Adrenal gland (tissue), 12 donors: Measurements from ENCODE around the gene SPATC1L. TPM values are rescaled to one million over a fixed set of nuclear protein-coding genes. Genes with fewer than 3 reads are reported as not detected.
A peak's percentile ranks its signal among the peaks of the same experiment; 100 is the strongest.
"Not testable (repeated sequence)": the region's sequence is repeated elsewhere in the genome, so short reads cannot be mapped to it uniquely, and the experiment has no call there.

Source experiments
- DNase-seq, 7 donors: peaks; one replicate each; pipeline ENCODE4 v3.0.0-alpha.2; 2019 to 2020
- H3K27ac ChIP-seq, 5 donors: fragments of 200-600 bp; sonication (generic) in 4 of 5; 1 replicate in 3 of 5; 2 replicates in 2 of 5; pipeline versions ENCODE4 v1.5.1 to v1.8.0; 2016 to 2020; ENCODE audit warnings: mild to moderate bottlenecking in 1 of 5
- H3K27me3 ChIP-seq: fragments of 200-600 bp; 2 replicates; pipeline ENCODE4 v1.8.0; 2021
- H3K36me3 ChIP-seq, 2 donors: fragments of 200-600 bp; replicated peaks in 1 of 2; 1 replicate in 1 of 2; 2 replicates in 1 of 2; pipeline versions ENCODE4 v1.5.1 to v1.8.0; 2018 to 2022
- H3K4me1 ChIP-seq, 2 donors: fragments of 200-600 bp; replicated peaks in 1 of 2; 1 replicate in 1 of 2; 2 replicates in 1 of 2; pipeline versions ENCODE4 v1.5.1 to v1.8.0; 2018 to 2021
- H3K4me3 ChIP-seq, 4 donors: fragments of 200-600 bp; sonication (generic) in 3 of 4; one replicate each; pipeline ENCODE4 v1.5.1; 2016 to 2018
- H3K9me3 ChIP-seq, 3 donors: fragments of 200-600 bp; sonication (generic) in 1 of 3; replicated peaks in 1 of 3; 1 replicate in 2 of 3; 2 replicates in 1 of 3; pipeline versions ENCODE4 v1.5.1 to v1.8.0; 2016 to 2021
- POLR2A ChIP-seq, 2 donors: fragments of 450-650 bp; IDR thresholded peaks; one replicate each; pipeline ENCODE4 v1.6.1; 2017; ENCODE audit warnings: antibody characterized with exemption in 2 of 2, mild to moderate bottlenecking in 2 of 2, moderate library complexity in 1 of 2
- WGBS, 4 donors: extraction: QIAGEN DNeasy Blood & Tissue Kit in 2 of 4; methylation state at CpG; one replicate each; pipeline versions ENCODE4 v1.1.5 to v1.1.7; 2013 to 2017; 5-methylcytosine and 5-hydroxymethylcytosine counted together
- intact Hi-C, 2 donors: fragments of 100-400 bp; cut with DNase I; formaldehyde crosslinking; loops; one replicate each; pipeline versions ENCODE4 v1.14.1 to v1.15.0; 2022 to 2023
- polyA plus RNA-seq, 3 donors: library from polyadenylated mRNA; stranded (reverse); fragments of 200-250 nt in 2 of 3; fragments of 350-450 nt in 1 of 3; fragmentation: Illumina TruSeq in 1 of 3; extraction: RNeasy Lipid Tissue Mini Kit (QIAGEN cat#74804) in 1 of 3; gene quantifications; one replicate each; pipeline ENCODE4 v1.2.3, GENCODE V29; 2013 to 2014
- total RNA-seq, 9 donors: library from RNA; depleted of rRNA in 4 of 9; stranded (reverse); fragments of >200 nt in 4 of 9; fragments of 120-200 nt in 1 of 9; fragmentation: NEBNext Ultra II Directional in 1 of 9; extraction: Animal tissue kit (Norgen Biotek cat#: 25700) in 1 of 9; gene quantifications; one replicate each; pipeline versions ENCODE4 v1.1.0 to v1.2.4, GENCODE V29; 2013 to 2023
- TF ChIP-seq, protein P1 (sequence below), 6 experiments: fragments of 450-650 bp in 4 of 6; fragments of 200-600 bp in 2 of 6; sonication (generic) in 1 of 6; IDR thresholded peaks; 1 replicate in 5 of 6; 2 replicates in 1 of 6; pipeline versions ENCODE4 v1.5.1 to v1.8.0; 2016 to 2021; ENCODE audit warnings: antibody characterized with exemption in 6 of 6, mild to moderate bottlenecking in 2 of 6, moderate library complexity in 1 of 6
- donor health status: healthy with polysubstance abuse.
- donor health status: Bipolar disorder and iron deficiency.
- donor health status: DM: yes; HTN: yes; CAD: no.
- donor health status: DM: no; HTN: no; CAD: no.
- donor health status: DM: no; HTN: no; CAD: no.
- donor health status: DM: yes; HTN: yes; CAD: no.

The SPATC1L gene
- total and polyA plus RNA-seq, 12 donors: 8.4 to 91.5 (median 25.3) TPM

DNA sequence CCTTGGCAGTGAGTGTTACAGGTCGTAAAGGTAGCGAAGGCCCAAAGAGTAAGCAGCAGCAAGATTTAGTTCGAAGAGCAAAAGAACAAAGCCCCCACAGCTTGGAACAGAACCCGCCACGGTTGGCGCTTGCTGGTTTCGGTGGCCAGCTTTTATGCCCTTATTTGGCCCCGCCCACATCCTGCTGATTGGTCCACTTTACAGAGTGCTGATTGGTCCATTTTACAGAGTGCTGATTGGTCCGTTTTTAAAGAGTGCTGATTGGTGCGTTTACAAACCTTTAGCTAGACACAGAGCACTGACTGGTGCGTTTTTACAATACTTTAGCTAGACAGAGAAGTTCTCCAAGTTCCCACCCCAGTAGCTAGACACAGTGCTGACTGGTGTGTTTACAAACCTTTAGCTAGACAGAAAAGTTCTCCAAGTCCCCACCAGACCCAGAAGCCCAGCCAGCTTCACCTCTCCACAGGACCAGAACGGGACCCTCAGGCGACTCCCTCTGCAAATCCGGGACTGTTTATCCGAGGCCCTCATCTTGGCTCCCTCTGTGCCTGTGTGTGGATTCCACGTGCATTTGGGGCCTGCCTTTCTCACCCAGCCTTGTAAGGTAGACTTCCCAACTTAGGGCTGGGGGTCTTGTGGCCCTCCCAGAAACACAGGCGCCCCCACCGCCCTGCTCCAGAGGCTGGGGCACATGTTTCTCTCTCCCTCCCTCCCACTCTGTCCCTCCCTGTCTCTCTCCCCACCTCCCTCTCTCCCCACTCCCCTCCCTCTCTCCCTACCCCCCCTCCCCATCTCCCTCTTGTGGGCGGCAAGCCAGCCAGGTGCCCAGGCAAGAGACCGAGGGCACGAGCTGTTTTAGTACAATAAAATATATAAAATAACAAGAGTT lies 41.4 kb downstream of the SPATC1L start:
- no peaks in the 10 kb centered on the region for H3K36me3 ChIP-seq
- H3K9me3 ChIP-seq: no peaks in the 10 kb centered on the region
- peaks cover 0 to 4% of the 10 kb centered on the region in 2 donors for H3K4me1 ChIP-seq
- WGBS, 4 donors: 77 to 81% (median 79%) methylated on average over 20 to 21 of the region's 21 CpGs
- no peaks in the 10 kb centered on the region for H3K27me3 ChIP-seq
- no peak for TF ChIP-seq POLR2A (IDR thresholded peaks at IDR 0.05)
- TF ChIP-seq, protein P1, sequence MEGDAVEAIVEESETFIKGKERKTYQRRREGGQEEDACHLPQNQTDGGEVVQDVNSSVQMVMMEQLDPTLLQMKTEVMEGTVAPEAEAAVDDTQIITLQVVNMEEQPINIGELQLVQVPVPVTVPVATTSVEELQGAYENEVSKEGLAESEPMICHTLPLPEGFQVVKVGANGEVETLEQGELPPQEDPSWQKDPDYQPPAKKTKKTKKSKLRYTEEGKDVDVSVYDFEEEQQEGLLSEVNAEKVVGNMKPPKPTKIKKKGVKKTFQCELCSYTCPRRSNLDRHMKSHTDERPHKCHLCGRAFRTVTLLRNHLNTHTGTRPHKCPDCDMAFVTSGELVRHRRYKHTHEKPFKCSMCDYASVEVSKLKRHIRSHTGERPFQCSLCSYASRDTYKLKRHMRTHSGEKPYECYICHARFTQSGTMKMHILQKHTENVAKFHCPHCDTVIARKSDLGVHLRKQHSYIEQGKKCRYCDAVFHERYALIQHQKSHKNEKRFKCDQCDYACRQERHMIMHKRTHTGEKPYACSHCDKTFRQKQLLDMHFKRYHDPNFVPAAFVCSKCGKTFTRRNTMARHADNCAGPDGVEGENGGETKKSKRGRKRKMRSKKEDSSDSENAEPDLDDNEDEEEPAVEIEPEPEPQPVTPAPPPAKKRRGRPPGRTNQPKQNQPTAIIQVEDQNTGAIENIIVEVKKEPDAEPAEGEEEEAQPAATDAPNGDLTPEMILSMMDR (IDR thresholded peaks at IDR 0.05): no peak
- H3K27ac ChIP-seq: peak overlapping the region in 1 of 5 donors; percentile 78
- no peak for DNase-seq
- H3K4me3 ChIP-seq: no peak overlapping the region
- intact Hi-C loops: loop anchor here (10.0 kb wide), 2 partner anchors 82 to 112 kb away; partner anchors contain the start of gene LSS (in 1 of the 2)

GRCh38 chr21:46141767-46142581 lies 42.3 kb downstream of the SPATC1L start:
- intact Hi-C loops: loop anchor here (10.0 kb wide), 2 partner anchors 83 to 113 kb away; partner anchors contain the start of gene LSS (in 1 of the 2)
- Histone ChIP-seq H3K27ac (no peak overlapping the region), H3K9me3 (no peaks in the 10 kb centered on the region), H3K27me3 (no peaks in the 10 kb centered on the region), H3K36me3 (no peaks in the 10 kb centered on the region), H3K4me3 (no peak overlapping the region), H3K4me1 (peaks cover 0 to 4% of the 10 kb centered on the region in 2 donors)
- DNase-seq: no peak
- no peak for TF ChIP-seq POLR2A (IDR thresholded peaks at IDR 0.05)
- TF ChIP-seq, protein P1 (IDR thresholded peaks at IDR 0.05): no peak
- 89 to 95% (median 94%) methylated on average over 37 to 45 of the region's 45 CpGs for WGBS, 4 donors

DNA sequence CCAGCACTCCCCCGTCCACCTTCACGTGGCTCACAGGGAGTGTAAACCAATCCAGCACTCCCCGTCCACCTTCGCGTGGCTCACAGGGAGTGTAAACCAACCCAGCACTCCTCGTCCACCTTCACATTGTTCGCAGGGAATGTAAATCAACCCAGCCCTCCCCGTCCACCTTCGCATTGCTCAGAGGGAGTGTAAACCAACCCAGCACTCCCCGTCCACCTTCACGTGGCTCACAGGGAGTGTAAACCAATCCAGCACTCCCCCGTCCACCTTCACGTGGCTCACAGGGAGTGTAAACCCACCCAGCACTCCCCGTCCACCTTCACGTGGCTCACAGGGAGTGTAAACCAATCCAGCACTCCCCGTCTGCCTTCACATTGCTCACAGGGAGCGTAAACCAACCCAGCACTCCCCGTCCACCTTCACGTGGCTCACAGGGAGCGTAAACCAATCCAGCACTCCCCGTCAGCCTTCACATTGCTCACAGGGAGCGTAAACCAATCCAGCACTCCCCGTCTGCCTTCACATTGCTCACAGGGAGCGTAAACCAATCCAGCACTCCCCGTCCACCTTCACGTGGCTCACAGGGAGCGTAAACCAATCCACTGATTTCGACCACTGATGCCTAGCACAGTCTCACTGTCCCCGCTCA lies 43.8 kb downstream of the SPATC1L start:
- not testable (repeated sequence) for H3K36me3 ChIP-seq, H3K27ac ChIP-seq, H3K27me3 ChIP-seq, DNase-seq, H3K4me1 ChIP-seq, H3K4me3 ChIP-seq, H3K9me3 ChIP-seq
- WGBS, 4 donors: 64 to 72% (median 66%) methylated on average over 29 of the region's 29 CpGs
- intact Hi-C loops: loop anchor here (10.0 kb wide), 2 partner anchors 84 to 114 kb away; partner anchors contain the start of gene LSS (in 1 of the 2)

DNA sequence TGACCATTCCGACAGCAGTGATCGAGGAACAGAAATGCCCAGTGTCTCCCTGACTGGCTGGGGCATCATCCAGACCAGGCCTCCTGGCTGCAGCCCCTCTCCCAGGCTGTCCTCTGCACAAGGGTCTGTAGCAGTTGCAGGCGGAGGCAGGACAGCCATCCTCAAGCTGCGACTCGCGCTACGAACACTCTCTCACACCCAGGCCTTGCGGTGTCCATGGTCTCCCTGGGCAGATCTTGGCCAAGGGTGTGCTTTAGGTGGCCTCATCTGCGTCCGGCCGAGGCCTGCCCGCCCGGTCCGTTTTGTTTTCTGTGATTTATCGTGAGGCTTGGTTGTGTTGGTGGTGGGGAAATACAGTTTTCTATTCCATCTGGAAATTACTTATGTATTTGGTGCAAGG lies 44.6 kb downstream of the SPATC1L start:
- Histone ChIP-seq H3K27me3 (no peaks in the 10 kb centered on the region), H3K9me3 (no peaks in the 10 kb centered on the region), H3K36me3 (no peaks in the 10 kb centered on the region), H3K27ac (no peak overlapping the region), H3K4me1 (peaks cover 4% of the 10 kb centered on the region in 2 donors), H3K4me3 (no peak overlapping the region)
- intact Hi-C loops: loop anchor here (10.0 kb wide), 2 partner anchors 85 to 115 kb away; partner anchors contain the start of gene LSS (in 1 of the 2)
- DNase-seq: no peak
- 90 to 96% (median 94%) methylated on average over 13 to 15 of the region's 15 CpGs for WGBS, 4 donors
- TF ChIP-seq, protein P1 (IDR thresholded peaks at IDR 0.05): no peak
- no peak for TF ChIP-seq POLR2A (IDR thresholded peaks at IDR 0.05)
